Chondrocyte (in vitro differentiated cells): ENCODE measurements around the gene EYS. TPM values are rescaled to one million over a fixed set of nuclear protein-coding genes. Genes with fewer than 3 reads are reported as not detected.

Experiments used
- DNase-seq: peaks from one replicate; pipeline ENCODE4 v3.0.0; 2021; ENCODE audit warnings: mixed read lengths, low spot score
- H3K27ac Mint-ChIP-seq: one replicate; pipeline ENCODE4 v1.8.0; 2021; ENCODE audit warnings: mild to moderate bottlenecking, moderate library complexity, mixed read lengths; ENCODE audit not compliant: unreplicated experiment
- H3K27me3 Mint-ChIP-seq: 2 replicates; pipeline ENCODE4 v1.8.0; 2021; ENCODE audit warnings: low read depth, mixed read lengths
- H3K36me3 Mint-ChIP-seq: 2 replicates; pipeline ENCODE4 v1.8.0; 2021; ENCODE audit warnings: low read depth, mixed read lengths
- H3K4me1 Mint-ChIP-seq: 2 replicates; pipeline ENCODE4 v1.8.0; 2021; ENCODE audit warnings: low read depth, mild to moderate bottlenecking, mixed read lengths
- H3K4me3 Mint-ChIP-seq: one replicate; pipeline ENCODE4 v1.8.0; 2021; ENCODE audit warnings: mild to moderate bottlenecking, moderate library complexity, mixed read lengths; ENCODE audit not compliant: unreplicated experiment
- H3K9me3 Mint-ChIP-seq: 2 replicates; pipeline ENCODE4 v1.8.0; 2021; ENCODE audit warnings: low read depth, mixed read lengths
- CTCF ChIP-seq: fragments of 200-600 bp; sonication (generic); IDR thresholded peaks from 2 replicates; pipeline ENCODE4 v1.5.0; 2021; ENCODE audit warnings: antibody characterized with exemption, mild to moderate bottlenecking, moderate library complexity
- total RNA-seq: library from RNA; stranded (reverse); gene quantifications from 3 replicates; pipeline ENCODE4 v1.2.1, GENCODE V29; 2021

Gene EYS
- total RNA-seq, 1 donor from 2014 or later = not detected

- H3K9me3 Mint-ChIP-seq = peaks cover 2% of the 10 kb centered on the region
- H3K36me3 Mint-ChIP-seq = no peaks in the 10 kb centered on the region
- TF ChIP-seq CTCF = no peak
- no peaks in the 10 kb centered on the region for H3K4me1 Mint-ChIP-seq
- H3K27me3 Mint-ChIP-seq = peaks cover 1% of the 10 kb centered on the region
- no peak overlapping the region for H3K4me3 Mint-ChIP-seq
- no peak overlapping the region for H3K27ac Mint-ChIP-seq
- no peak for DNase-seq
Observed at GRCh38 chr6:65088575-65088974, 618.5 kb downstream of the EYS start.

GRCh38 chr6:65081756-65082155 lies 625.3 kb downstream of the EYS start:
- no peak for TF ChIP-seq CTCF
- Mint-ChIP-seq H3K4me3 (no peak overlapping the region), H3K36me3 (no peaks in the 10 kb centered on the region), H3K27me3 (peaks cover 6% of the 10 kb centered on the region), H3K4me1 (no peaks in the 10 kb centered on the region), H3K27ac (no peak overlapping the region), H3K9me3 (no peaks in the 10 kb centered on the region)
- DNase-seq = no peak

GRCh38 chr6:65075705-65076230 lies 631.3 kb downstream of the EYS start:
- Mint-ChIP-seq H3K4me1 (no peaks in the 10 kb centered on the region), H3K27me3 (peaks cover 12% of the 10 kb centered on the region), H3K27ac (no peak overlapping the region), H3K4me3 (no peak overlapping the region), H3K9me3 (no peaks in the 10 kb centered on the region), H3K36me3 (no peaks in the 10 kb centered on the region)
- DNase-seq = no peak
- no peak for TF ChIP-seq CTCF

GRCh38 chr6:65072500-65072899 lies 634.5 kb downstream of the EYS start:
- no peak for TF ChIP-seq CTCF
- no peak overlapping the region for H3K4me3 Mint-ChIP-seq
- peaks cover 14% of the 10 kb centered on the region for H3K27me3 Mint-ChIP-seq
- H3K27ac Mint-ChIP-seq = no peak overlapping the region
- H3K36me3 Mint-ChIP-seq = no peaks in the 10 kb centered on the region
- DNase-seq = no peak
- H3K9me3 Mint-ChIP-seq = no peaks in the 10 kb centered on the region
- no peaks in the 10 kb centered on the region for H3K4me1 Mint-ChIP-seq

- no peaks in the 10 kb centered on the region for H3K4me1 Mint-ChIP-seq
- H3K36me3 Mint-ChIP-seq = no peaks in the 10 kb centered on the region
- H3K27ac Mint-ChIP-seq = no peak overlapping the region
- TF ChIP-seq CTCF = no peak
- DNase-seq = no peak
- H3K9me3 Mint-ChIP-seq = no peaks in the 10 kb centered on the region
- H3K27me3 Mint-ChIP-seq = peaks cover 14% of the 10 kb centered on the region
- no peak overlapping the region for H3K4me3 Mint-ChIP-seq
Observed at GRCh38 chr6:65071480-65071879, 635.5 kb downstream of the EYS start.
